Activated CD4-positive, alpha-beta T cell treated with anti-CD3 and anti-CD28 coated beads for 1 hour (primary cell): ENCODE results near the gene STK24.

ENCODE experiments used
- DNase-seq: peaks from one replicate; pipeline ENCODE4 v3.0.0-alpha.2; 2020

STK24 gene

GRCh38 chr13:98467263-98467985 is 109.5 kb downstream of the STK24 start:
- DNase-seq, result no peak

- no peak for DNase-seq
These were observed 110.2 kb downstream of the STK24 start for GRCh38 chr13:98466634-98467236.

- no peak for DNase-seq
These were observed 114.0 kb downstream of the STK24 start for GRCh38 chr13:98462946-98463345.

- DNase-seq, result no peak
These were observed 114.5 kb downstream of the STK24 start for GRCh38 chr13:98462241-98462882.

GRCh38 chr13:98461486-98462240 is 115.2 kb downstream of the STK24 start:
- no peak for DNase-seq

GRCh38 chr13:98460516-98460915 is 116.4 kb downstream of the STK24 start:
- no peak for DNase-seq

GRCh38 chr13:98459721-98460370 is 117.1 kb downstream of the STK24 start:
- DNase-seq, result no peak

GRCh38 chr13:98459171-98459681 is 117.7 kb downstream of the STK24 start:
- no peak for DNase-seq

- no peak for DNase-seq
These were observed 118.5 kb downstream of the STK24 start for GRCh38 chr13:98458431-98458830.

- no peak for DNase-seq
These were observed 119.9 kb downstream of the STK24 start for GRCh38 chr13:98457053-98457452.

- DNase-seq, result no peak
These were observed 120.5 kb downstream of the STK24 start for GRCh38 chr13:98456413-98456845.

- DNase-seq, result no peak
These were observed 122.5 kb downstream of the STK24 start for GRCh38 chr13:98454389-98454881.

- no peak for DNase-seq
These were observed 123.8 kb downstream of the STK24 start for GRCh38 chr13:98452851-98453843.

GRCh38 chr13:98451676-98452470 is 125.0 kb downstream of the STK24 start:
- no peak for DNase-seq

- DNase-seq, result no peak
These were observed 126.3 kb downstream of the STK24 start for GRCh38 chr13:98450539-98451111.

- DNase-seq, result no peak
These were observed 126.9 kb downstream of the STK24 start for GRCh38 chr13:98450026-98450425.

- DNase-seq, result no peak
These were observed 127.6 kb downstream of the STK24 start for GRCh38 chr13:98449273-98449672.

- no peak for DNase-seq
These were observed 128.3 kb downstream of the STK24 start for GRCh38 chr13:98448642-98448928.

GRCh38 chr13:98447881-98448641 is 128.8 kb downstream of the STK24 start:
- DNase-seq, result no peak
